Measurements from ENCODE around the gene CHCHD10.

Gene CHCHD10

DNA sequence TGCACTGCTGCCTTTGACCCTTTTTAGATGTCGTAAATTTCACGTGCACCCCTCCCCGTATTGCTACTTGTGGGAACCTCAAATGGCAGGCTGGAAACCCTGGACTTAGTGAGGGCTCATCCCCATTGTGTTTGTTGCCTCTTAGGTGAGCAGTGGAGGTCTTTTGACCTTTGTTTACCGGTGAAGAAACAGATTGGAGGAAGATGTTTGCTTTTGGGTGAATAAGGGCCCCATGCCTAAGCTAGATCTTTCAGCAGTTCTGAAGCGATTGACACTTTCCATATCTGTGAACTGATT is 19.8 kb upstream of the CHCHD10 start:
- no peak for DNase-seq

- DNase-seq: peak; percentile 67
Measured at GRCh38 chr22:23786752-23787599, 19.2 kb upstream of the CHCHD10 start, which contains the start of gene SMARCB1. SMARCB1 (plus strand) TSS chr22:23786966; CDS start chr22:23787170, 204 bp downstream.

- no peak for DNase-seq
Measured at GRCh38 chr22:23786261-23786710, 18.5 kb upstream of the CHCHD10 start.

- DNase-seq: no peak
Measured at GRCh38 chr22:23784215-23784732, 16.5 kb upstream of the CHCHD10 start.

DNA sequence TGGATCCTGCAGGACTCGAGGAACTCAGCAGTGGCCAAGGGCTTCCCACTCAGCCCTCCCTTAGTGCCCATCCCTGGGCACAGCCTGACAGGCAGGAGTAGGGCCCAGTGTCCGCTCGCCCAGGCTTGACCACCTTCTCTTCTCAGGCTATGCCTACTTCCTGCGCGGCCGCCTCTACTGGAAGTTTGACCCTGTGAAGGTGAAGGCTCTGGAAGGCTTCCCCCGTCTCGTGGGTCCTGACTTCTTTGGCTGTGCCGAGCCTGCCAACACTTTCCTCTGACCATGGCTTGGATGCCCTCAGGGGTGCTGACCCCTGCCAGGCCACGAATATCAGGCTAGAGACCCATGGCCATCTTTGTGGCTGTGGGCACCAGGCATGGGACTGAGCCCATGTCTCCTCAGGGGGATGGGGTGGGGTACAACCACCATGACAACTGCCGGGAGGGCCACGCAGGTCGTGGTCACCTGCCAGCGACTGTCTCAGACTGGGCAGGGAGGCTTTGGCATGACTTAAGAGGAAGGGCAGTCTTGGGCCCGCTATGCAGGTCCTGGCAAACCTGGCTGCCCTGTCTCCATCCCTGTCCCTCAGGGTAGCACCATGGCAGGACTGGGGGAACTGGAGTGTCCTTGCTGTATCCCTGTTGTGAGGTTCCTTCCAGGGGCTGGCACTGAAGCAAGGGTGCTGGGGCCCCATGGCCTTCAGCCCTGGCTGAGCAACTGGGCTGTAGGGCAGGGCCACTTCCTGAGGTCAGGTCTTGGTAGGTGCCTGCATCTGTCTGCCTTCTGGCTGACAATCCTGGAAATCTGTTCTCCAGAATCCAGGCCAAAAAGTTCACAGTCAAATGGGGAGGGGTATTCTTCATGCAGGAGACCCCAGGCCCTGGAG is 15.7 kb upstream of the CHCHD10 start:
- DNase-seq: no peak

GRCh38 chr22:23782703-23783102 is 14.9 kb upstream of the CHCHD10 start:
- no peak for DNase-seq

DNA sequence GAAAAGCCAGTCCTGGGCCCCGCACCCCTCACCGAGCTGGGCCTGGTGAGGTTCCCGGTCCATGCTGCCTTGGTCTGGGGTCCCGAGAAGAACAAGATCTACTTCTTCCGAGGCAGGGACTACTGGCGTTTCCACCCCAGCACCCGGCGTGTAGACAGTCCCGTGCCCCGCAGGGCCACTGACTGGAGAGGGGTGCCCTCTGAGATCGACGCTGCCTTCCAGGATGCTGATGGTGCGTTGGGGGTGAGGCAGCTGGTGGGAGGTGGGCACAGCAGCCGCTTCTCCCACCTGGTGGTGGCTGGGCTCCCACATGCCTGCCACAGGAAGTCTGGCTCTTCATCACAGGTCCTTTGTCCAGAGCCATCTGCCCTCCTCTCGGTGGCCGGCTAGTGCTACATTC is 14.5 kb upstream of the CHCHD10 start:
- DNase-seq: no peak

GRCh38 chr22:23781511-23782183 is 13.9 kb upstream of the CHCHD10 start:
- DNase-seq: no peak

GRCh38 chr22:23781065-23781464 is 13.3 kb upstream of the CHCHD10 start:
- DNase-seq: no peak

DNA sequence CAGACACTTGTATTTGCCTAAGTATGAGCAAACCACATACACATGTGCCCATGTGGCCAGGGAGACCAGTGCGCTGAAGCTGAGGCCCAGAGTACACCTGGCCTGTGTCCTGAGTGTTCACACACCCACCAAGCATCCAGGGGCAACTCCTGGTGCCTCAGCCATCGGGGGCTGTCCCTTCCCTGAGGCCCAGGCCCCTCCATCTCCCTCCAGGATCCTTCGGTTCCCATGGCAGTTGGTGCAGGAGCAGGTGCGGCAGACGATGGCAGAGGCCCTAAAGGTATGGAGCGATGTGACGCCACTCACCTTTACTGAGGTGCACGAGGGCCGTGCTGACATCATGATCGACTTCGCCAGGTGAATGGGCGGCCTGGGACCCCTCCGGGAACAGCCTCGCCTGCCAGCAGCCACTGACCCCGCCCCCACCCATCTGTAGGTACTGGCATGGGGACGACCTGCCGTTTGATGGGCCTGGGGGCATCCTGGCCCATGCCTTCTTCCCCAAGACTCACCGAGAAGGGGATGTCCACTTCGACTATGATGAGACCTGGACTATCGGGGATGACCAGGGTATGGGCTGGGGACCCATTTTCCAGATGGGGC is 12.5 kb upstream of the CHCHD10 start:
- DNase-seq: no peak

GRCh38 chr22:23779731-23780130 is 12.0 kb upstream of the CHCHD10 start:
- DNase-seq: no peak

GRCh38 chr22:23779083-23779482 is 11.3 kb upstream of the CHCHD10 start:
- no peak for DNase-seq

- DNase-seq: no peak
Measured at GRCh38 chr22:23778577-23778900, 10.8 kb upstream of the CHCHD10 start.

DNA sequence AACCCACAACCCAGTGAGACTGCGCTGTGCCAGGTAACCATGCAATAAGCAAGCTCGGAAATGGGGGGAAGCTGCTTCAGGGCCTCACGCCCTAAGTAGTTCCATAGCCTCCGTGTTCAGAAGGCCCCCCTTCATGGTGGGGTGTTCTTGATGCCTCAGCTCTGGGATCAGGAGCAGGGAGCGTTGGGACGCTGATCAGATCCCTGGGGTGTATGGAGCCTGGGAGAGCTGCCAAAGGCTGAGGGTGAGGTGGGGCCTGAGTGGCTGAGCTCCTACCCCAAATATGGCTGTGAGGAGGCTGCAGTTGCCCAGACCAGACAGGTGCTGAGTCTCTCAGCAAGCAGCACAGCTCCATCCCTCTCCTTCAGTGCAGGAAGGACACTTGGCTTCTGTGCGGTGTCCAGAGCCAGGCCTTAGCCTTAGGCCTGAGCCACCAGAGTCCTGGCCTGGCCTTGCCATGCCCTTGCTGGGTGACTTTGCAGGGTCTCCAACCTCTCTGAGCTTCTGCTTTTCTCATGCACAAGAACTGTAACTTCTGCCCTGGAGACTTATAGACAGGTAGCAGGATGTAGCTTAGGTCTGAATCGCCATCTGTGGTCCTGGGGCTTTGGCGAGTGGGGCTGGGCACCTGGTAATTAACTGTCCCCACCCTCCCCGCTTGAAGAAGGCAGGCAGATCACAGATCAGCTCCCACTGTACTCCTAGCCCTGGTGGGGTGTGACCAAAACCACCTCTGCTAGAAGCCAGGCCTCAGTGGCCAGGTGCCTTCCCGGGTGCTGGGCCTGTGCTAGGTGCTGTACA is 10.2 kb upstream of the CHCHD10 start:
- DNase-seq: no peak

DNA sequence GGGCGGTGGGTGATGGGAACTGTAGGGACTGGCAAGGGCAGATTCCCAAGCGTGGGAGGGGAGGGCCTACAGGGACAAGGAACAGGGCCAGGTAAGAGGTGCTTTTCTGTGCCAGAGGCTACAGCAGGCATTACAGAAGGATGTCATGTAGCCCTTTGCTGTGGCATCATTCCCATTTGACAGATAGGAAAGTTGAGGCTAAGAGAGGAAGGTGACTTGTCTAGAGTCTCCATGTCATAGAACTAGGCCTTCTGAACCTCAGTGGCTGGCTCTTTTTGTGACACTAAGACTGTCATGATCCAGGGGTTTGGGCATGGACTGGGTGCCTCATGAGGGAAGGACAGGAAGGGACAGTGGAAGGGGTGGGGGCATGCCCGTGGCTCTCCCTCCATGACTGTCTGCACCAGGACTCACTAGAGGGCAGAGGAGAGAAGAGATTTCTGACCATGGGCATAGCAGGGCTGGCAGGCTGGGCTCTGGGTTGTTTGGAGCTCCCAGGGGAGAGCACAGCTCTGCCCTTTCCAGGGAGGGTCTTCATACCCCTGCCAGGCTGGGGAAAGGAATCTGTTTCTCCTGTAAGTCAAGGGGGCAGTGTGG is 8.1 kb upstream of the CHCHD10 start:
- DNase-seq: no peak

DNA sequence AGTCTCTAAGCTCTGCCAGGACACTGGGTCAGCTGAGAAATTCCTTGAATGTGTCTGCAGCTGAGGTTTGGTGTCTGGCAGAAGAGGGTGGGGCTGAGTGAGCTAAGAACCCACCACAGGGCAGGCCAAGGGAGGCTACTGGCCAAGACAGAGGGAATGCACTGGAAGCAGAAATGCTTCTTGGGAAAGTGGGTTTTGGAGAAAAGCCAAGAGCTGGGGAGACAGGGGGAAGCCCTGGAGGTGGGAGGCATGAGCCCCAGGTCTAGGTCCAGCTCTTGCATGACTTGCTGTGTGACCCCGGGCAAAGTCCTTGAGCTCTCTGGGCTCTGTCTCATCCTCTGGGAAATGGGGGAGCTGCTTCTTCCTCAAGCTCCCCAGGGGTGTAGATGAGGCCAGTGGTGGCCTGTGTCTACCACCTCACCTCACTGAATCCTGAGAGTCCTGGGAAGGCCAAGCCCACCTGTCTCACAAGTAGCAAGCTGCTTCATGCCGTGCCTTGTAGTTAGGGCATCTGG is 7.2 kb upstream of the CHCHD10 start:
- DNase-seq: no peak

GRCh38 chr22:23774114-23774921 is 6.5 kb upstream of the CHCHD10 start:
- no peak for DNase-seq

DNA sequence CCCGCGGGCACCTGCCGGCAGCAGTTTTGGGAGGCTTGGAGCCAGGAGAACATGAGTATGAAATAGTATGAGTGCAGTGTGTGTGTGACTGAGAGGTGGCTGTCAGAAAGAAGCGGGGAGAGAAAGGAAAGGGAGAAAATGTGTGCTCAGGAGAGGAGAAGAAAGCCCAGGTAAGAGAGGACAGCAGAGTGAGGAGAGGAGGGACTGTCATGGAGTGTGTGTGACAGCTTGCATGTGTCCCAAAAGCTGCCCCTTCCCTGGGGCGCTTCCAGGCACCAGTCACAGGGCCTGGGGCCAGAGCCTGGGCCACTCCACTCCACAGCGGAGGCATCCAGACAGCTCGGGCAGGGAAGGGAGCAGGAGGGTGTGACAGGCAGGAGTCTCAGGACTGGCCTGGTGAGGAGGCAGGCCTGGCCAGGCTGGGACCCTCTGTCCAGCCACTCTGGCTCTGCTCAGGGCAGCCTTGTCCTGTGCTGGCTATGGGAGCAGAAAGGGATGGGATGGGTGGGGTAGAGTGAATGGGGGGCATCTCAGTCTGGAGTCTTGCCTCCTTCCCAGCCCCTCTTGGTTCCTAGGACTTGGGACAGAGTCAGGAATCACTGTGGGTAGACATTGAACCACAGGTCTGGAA is 5.8 kb upstream of the CHCHD10 start:
- DNase-seq: no peak

DNA sequence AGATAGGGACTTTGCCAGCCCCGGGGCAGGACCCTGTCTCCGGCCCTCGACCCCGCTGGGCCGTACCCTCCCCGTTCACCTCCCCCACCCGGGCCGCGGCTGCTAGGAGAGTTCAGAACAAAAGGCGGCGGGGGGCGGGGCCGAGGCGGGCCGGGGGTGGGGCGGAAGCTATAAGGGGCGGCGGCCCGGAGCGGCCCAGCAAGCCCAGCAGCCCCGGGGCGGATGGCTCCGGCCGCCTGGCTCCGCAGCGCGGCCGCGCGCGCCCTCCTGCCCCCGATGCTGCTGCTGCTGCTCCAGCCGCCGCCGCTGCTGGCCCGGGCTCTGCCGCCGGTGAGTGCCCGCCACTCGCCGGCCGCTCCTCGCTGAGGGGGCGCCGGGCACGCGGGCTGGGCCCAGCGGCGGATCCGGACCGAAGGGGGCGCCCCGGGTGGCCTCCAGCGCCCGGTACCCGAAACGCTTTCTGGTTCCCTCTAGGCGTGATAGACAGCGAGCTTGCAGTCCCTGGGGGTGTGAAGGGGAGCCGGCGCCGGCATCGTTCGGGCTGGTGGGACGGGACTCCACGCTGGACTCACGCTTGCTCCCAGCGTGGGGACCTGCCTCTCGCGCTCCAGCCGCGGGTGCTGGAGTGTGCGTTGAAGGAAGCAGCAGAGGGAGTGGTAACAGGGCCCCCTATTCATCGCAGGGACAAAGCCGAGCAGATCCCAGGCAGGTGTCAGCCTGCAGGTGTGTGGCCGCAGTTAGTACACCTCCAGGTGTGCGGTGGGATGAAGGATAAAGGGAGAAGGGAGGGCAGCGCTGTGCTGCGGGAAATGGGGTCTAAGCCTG is 5.1 kb upstream of the CHCHD10 start, which contains the start of gene MMP11:
Gene MMP11 (plus strand): TSS at position 201 of the 825 bp plus-strand sequence. CDS start 22 bp downstream, at position 223.
- no peak for DNase-seq
